ENCODE measurements around the gene SMARCC2. TPM values are rescaled to one million over a fixed set of nuclear protein-coding genes. Genes with fewer than 3 reads are reported as not detected.

SMARCC2 gene
- total and polyA plus RNA-seq, 9 of the 15 experiments (the other 6 are each of a cell fraction or from before 2014, with no cell fraction given), result 11.9 to 86.0 (median 36.6) TPM

GRCh38 chr12:56236985-56237384 lies 47.7 kb upstream of the SMARCC2 start (continued):
- TF ChIP-seq HDAC2 (IDR thresholded peaks at IDR 0.05), result no peak

- H3K36me3 ChIP-seq (ENCODE audit: control insufficient read depth, insufficient read depth, low read length), result peaks cover 22% of the 10 kb centered on the region; the same call in 1 of the 3 replicates
- peak; percentile 37 for FAIRE-seq
- WGBS (ENCODE audit: insufficient coverage, low coverage, missing lambda C conversion rate), result 82% methylated on average over 6 of the region's 6 CpGs
- DNase-seq (ENCODE audit: extremely low read depth in 1 of 4, low spot score in 3 of 4), result no peak
- H3K4me3 ChIP-seq, result no peak overlapping the region
- no TSS peak for BruUV-seq (replicated peaks)
- peaks cover 6 to 27% of the 10 kb centered on the region in 2 experiments; a peak in 3 of 5 replicates for H3K4me1 ChIP-seq (replicated peaks in 1 of 2; ENCODE audit: control insufficient read depth in 2 of 2, insufficient read depth in 2 of 2, low read length in 2 of 2)
- H3K27ac ChIP-seq (ENCODE audit: extremely low read depth, low read depth, low read length), result no peak overlapping the region
- no peaks in the 10 kb centered on the region for H3K9me1 ChIP-seq (ENCODE audit: control insufficient read depth, insufficient read depth, low read length)
- TF ChIP-seq ZBTB34 (CRISPR knock-in tag; IDR thresholded peaks at IDR 0.05), result no peak
- no peak for TF ChIP-seq E2F4 (CRISPR knock-in tag; IDR thresholded peaks at IDR 0.05; ENCODE audit: low read depth)
- no peak for TF ChIP-seq ZBED1 (IDR thresholded peaks at IDR 0.05)
- no peak for TF ChIP-seq TEAD2 (tag; IDR thresholded peaks at IDR 0.05)
- no peak for TF ChIP-seq ZNF639 (CRISPR knock-in tag; conservative IDR thresholded peaks at IDR 0.05 in 1 of 2, IDR thresholded peaks at IDR 0.05 in 1 of 2)
- TF ChIP-seq MCM3 (IDR thresholded peaks at IDR 0.05), result no peak
- TF ChIP-seq ESRRA (IDR thresholded peaks at IDR 0.05; ENCODE audit: borderline replicate concordance, low read depth), result no peak
- TF ChIP-seq DACH1 (IDR thresholded peaks at IDR 0.05; ENCODE audit: partially characterized antibody), result no peak
- no peak for TF ChIP-seq ZNF445 (CRISPR knock-in tag; IDR thresholded peaks at IDR 0.05; ENCODE audit: low read depth)
- no peak for TF ChIP-seq RBM15 (IDR thresholded peaks at IDR 0.05; ENCODE audit: insufficient read depth, low read length)
- no peak for TF ChIP-seq CBX2 (IDR thresholded peaks at IDR 0.05; ENCODE audit: insufficient read depth, low read length, poor library complexity, severe bottlenecking)
- TF ChIP-seq RBBP5 (IDR thresholded peaks at IDR 0.05; ENCODE audit: borderline replicate concordance, insufficient read depth, low read length, poor library complexity, severe bottlenecking), result no peak
- no peak for TF ChIP-seq GTF2E2 (tag; IDR thresholded peaks at IDR 0.05)
- no peak for TF ChIP-seq NELFE (IDR thresholded peaks at IDR 0.05; ENCODE audit: insufficient read depth, insufficient read length)
- in situ Hi-C loops (cut with MboI) (no loop called here), intact Hi-C loops (cut with micrococcal nuclease) (no loop called here)
- H3K9ac ChIP-seq (ENCODE audit: insufficient read depth in 1 of 2, low read depth in 2 of 2, low read length in 2 of 2), result peak overlapping the region in 1 of 2 experiments; percentile 61; a peak in 1 of 4 replicates
- no peak overlapping the region for H2AFZ ChIP-seq (ENCODE audit: low read depth, low read length)
- no peaks in the 10 kb centered on the region for H3K9me3 ChIP-seq (replicated peaks; ENCODE audit: control insufficient read depth, insufficient read depth, low read depth, low read length)
- H3K27me3 ChIP-seq (ENCODE audit: control insufficient read depth in 2 of 2, insufficient read depth in 2 of 2, low read length in 2 of 2), result no peaks in the 10 kb centered on the region
- H3K4me2 ChIP-seq (ENCODE audit: insufficient read depth, low read length), result no peak overlapping the region
- no peaks in the 10 kb centered on the region for H3K79me2 ChIP-seq (ENCODE audit: control insufficient read depth, insufficient read depth, low read length)
- ChIA-PET CTCF (ENCODE audit: low intra/inter-chr PET ratio) (no interaction called here), POLR2A (interaction anchor here (0.7 to 3.2 kb wide), 9 partner anchors 11 to 236 kb away, joined by 3 to 12 read pairs (median 4); partner anchors contain the start of gene RNF41)
- ATAC-seq, result no peak
- no peaks in the 10 kb centered on the region for H4K20me1 ChIP-seq (replicated peaks; ENCODE audit: control insufficient read depth, insufficient read depth, low read length)
Measured at GRCh38 chr12:56236091-56236490, 46.8 kb upstream of the SMARCC2 start.

Measured in K562 (cell line).